ENCODE measurements around the gene PPL.
"Not testable (repeated sequence)": the region's sequence is repeated elsewhere in the genome, so short reads cannot be mapped to it uniquely, and the experiment has no call there.

PPL gene

DNA sequence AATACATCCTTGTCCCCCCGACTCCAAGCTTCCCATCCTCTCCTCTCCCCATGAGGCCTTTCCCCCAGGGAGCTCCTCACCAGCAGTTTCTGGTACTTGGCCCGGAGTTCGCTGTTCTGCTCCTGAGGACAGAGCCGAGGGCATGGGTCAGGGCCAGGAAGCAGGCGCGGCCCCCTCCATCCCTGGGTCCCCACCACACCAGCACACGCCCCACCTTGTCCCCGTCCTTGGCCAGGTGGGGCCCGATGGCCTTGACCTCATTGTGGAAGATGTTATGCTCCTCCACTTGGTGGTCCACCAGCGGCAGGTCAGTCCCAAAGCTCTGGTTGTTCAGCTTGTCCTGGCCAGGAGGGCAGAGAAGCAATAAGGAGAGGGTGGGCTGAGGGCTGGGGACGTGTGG is 36.2 kb downstream of the PPL start:
- H3K27ac ChIP-seq (ENCODE audit: low read depth, low read length): no peak overlapping the region

DNA sequence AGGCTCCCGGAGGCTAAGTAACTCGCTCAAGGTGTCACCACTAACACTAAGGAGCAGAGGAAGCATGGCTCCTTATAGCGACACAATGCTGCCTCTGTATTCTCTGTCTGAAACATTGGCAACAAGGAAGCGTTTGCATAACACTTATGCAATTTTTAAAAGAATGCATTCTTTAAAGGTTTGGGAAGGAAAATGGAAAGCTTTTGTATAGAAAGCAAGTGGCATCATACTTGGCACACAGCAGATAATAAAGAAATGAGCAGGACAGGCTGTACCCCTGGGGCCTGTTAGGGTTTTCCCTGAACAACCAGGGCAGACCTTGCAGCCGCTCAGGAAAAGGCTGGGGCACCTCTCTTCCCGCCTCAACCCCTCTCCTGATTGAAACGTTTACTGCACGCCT is 36.9 kb downstream of the PPL start:
- H2AK5ac ChIP-seq (ENCODE audit: low read length): no peak overlapping the region
- WGBS (ENCODE audit: extremely low coverage, insufficient coverage, low lambda C conversion rate): no CpG with 5 or more reads among the region's 8 CpGs
- no peaks in the 10 kb centered on the region for H3K4me1 ChIP-seq (ENCODE audit: control insufficient read depth, low read depth, low read length)
- H3K4ac ChIP-seq (ENCODE audit: low read depth, low read length): no peak overlapping the region
- H3K56ac ChIP-seq (ENCODE audit: low read length): no peak overlapping the region
- no peak overlapping the region for H4K8ac ChIP-seq (ENCODE audit: low read depth, low read length)
- H3K4me2 ChIP-seq (ENCODE audit: low read length): no peak overlapping the region
- DNase-seq: no peak
- H3K79me2 ChIP-seq (ENCODE audit: control insufficient read depth, insufficient read depth, low read length): no peaks in the 10 kb centered on the region
- H3K9ac ChIP-seq (ENCODE audit: low read length): no peak overlapping the region
- no peak overlapping the region for H4K5ac ChIP-seq (ENCODE audit: low read length)
- no peak overlapping the region for H2BK15ac ChIP-seq (replicated peaks; ENCODE audit: low read depth)
- no peak overlapping the region for H3K4me3 ChIP-seq (ENCODE audit: low read length)
- no peak overlapping the region for H3K23ac ChIP-seq (ENCODE audit: low read length)
- H3K27ac ChIP-seq (ENCODE audit: low read depth, low read length): no peak overlapping the region
- no peaks in the 10 kb centered on the region for H3K36me3 ChIP-seq (ENCODE audit: control insufficient read depth, insufficient read depth, low read length)
- no peak overlapping the region for H2BK5ac ChIP-seq (ENCODE audit: low read length)
- H2BK120ac ChIP-seq (ENCODE audit: low read depth, low read length): no peak overlapping the region
- H3K79me1 ChIP-seq (ENCODE audit: low read length): no peaks in the 10 kb centered on the region
- H3K27me3 ChIP-seq (ENCODE audit: insufficient read depth, low read length, poor library complexity): no peaks in the 10 kb centered on the region
- H3K18ac ChIP-seq (ENCODE audit: low read length): no peak overlapping the region

More for the DNA sequence above, 36.2 kb downstream of the PPL start:
- no peak overlapping the region for H3K56ac ChIP-seq (ENCODE audit: low read length)
- H2BK120ac ChIP-seq (ENCODE audit: low read depth, low read length): no peak overlapping the region
- no peak overlapping the region for H3K4me3 ChIP-seq (ENCODE audit: low read length)
- no peaks in the 10 kb centered on the region for H3K79me2 ChIP-seq (ENCODE audit: control insufficient read depth, insufficient read depth, low read length)
- H2BK5ac ChIP-seq (ENCODE audit: low read length): no peak overlapping the region
- H3K9ac ChIP-seq (ENCODE audit: low read length): no peak overlapping the region
- H4K5ac ChIP-seq (ENCODE audit: low read length): no peak overlapping the region
- H3K4me2 ChIP-seq (ENCODE audit: low read length): no peak overlapping the region
- H2BK15ac ChIP-seq (replicated peaks; ENCODE audit: low read depth): no peak overlapping the region
- no peak for DNase-seq
- H3K4me1 ChIP-seq (ENCODE audit: control insufficient read depth, low read depth, low read length): no peaks in the 10 kb centered on the region
- H3K18ac ChIP-seq (ENCODE audit: low read length): no peak overlapping the region
- no peaks in the 10 kb centered on the region for H3K27me3 ChIP-seq (ENCODE audit: insufficient read depth, low read length, poor library complexity)
- no CpG with 5 or more reads among the region's 11 CpGs for WGBS (ENCODE audit: extremely low coverage, insufficient coverage, low lambda C conversion rate)
- no peaks in the 10 kb centered on the region for H3K36me3 ChIP-seq (ENCODE audit: control insufficient read depth, insufficient read depth, low read length)
- H3K79me1 ChIP-seq (ENCODE audit: low read length): no peaks in the 10 kb centered on the region
- H4K8ac ChIP-seq (ENCODE audit: low read depth, low read length): no peak overlapping the region
- H3K23ac ChIP-seq (ENCODE audit: low read length): no peak overlapping the region
- H2AK5ac ChIP-seq (ENCODE audit: low read length): no peak overlapping the region
- H3K4ac ChIP-seq (ENCODE audit: low read depth, low read length): no peak overlapping the region

DNA sequence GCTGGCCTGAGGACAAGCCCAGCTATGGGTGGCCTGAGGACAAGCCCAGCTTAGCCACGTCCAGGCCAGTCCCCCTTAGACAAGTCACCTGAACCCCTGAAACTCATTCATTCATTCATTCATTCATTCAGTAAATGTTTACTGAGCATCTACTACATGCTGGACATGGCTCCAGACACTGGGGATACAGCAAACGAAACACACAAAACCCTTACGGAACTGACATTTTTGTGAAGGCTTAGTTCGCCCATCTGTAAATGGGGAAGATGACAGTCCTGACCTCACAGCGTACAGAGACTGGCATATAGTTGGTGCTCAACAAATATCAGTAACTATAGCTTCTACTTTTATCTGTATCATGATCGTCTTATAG is 37.5 kb downstream of the PPL start:
- no peak for DNase-seq
- Histone ChIP-seq H2BK15ac (replicated peaks; ENCODE audit: low read depth) (no peak overlapping the region), H3K4ac (ENCODE audit: low read depth, low read length) (no peak overlapping the region), H3K18ac (ENCODE audit: low read length) (no peak overlapping the region), H3K4me3 (ENCODE audit: low read length) (no peak overlapping the region), H4K5ac (ENCODE audit: low read length) (no peak overlapping the region), H2BK5ac (ENCODE audit: low read length) (no peak overlapping the region), H3K27me3 (ENCODE audit: insufficient read depth, low read length, poor library complexity) (no peaks in the 10 kb centered on the region), H3K36me3 (ENCODE audit: control insufficient read depth, insufficient read depth, low read length) (no peaks in the 10 kb centered on the region), H2AK5ac (ENCODE audit: low read length) (no peak overlapping the region), H4K8ac (ENCODE audit: low read depth, low read length) (no peak overlapping the region), H3K79me1 (ENCODE audit: low read length) (no peaks in the 10 kb centered on the region), H2BK120ac (ENCODE audit: low read depth, low read length) (no peak overlapping the region), H3K56ac (ENCODE audit: low read length) (no peak overlapping the region), H3K27ac (ENCODE audit: low read depth, low read length) (no peak overlapping the region), H3K23ac (ENCODE audit: low read length) (no peak overlapping the region), H3K4me2 (ENCODE audit: low read length) (no peak overlapping the region), H3K4me1 (ENCODE audit: control insufficient read depth, low read depth, low read length) (no peaks in the 10 kb centered on the region), H3K79me2 (ENCODE audit: control insufficient read depth, insufficient read depth, low read length) (no peaks in the 10 kb centered on the region), H3K9ac (ENCODE audit: low read length) (no peak overlapping the region)
- WGBS (ENCODE audit: extremely low coverage, insufficient coverage, low lambda C conversion rate): no CpG with 5 or more reads among the region's 6 CpGs

DNA sequence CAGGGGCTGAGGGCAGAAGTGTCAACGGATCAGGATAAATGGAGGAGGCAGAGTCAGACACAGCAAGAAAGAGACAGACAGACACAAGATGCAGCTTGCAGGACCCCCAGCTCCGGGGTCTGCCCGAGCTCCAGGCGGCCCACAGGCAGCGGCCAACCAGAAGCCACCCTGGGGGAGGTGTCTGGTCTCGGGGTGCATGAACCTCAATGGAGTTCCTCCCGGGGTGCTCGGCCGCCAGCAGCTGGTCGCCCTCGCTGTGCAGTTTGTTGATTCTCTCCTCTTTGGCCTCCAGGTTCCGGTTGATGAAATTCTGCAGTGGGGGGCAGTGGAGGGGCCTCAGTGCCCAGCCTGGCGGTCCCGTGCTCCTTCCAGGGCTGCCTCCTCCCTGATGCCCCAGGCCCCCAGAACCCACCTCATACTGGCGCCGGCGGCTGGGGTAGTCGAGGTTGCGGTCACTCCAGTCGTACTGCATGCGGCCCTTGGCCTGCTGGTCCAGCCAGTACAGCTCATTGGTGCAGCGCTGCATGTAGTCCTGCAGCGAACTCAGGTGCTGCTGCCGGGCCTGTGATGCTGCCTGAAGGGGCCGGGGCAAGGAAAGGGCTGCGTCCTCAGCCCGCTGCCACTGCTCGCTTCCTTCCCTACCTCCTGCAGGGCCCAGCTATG is 38.0 kb downstream of the PPL start:
- no peaks in the 10 kb centered on the region for H3K79me1 ChIP-seq (ENCODE audit: low read length)
- H4K8ac ChIP-seq (ENCODE audit: low read depth, low read length): no peak overlapping the region
- WGBS (ENCODE audit: extremely low coverage, insufficient coverage, low lambda C conversion rate): no CpG with 5 or more reads among the region's 28 CpGs
- H3K79me2 ChIP-seq (ENCODE audit: control insufficient read depth, insufficient read depth, low read length): no peaks in the 10 kb centered on the region
- no peak overlapping the region for H2AK5ac ChIP-seq (ENCODE audit: low read length)
- H3K18ac ChIP-seq (ENCODE audit: low read length): no peak overlapping the region
- H4K5ac ChIP-seq (ENCODE audit: low read length): no peak overlapping the region
- no peaks in the 10 kb centered on the region for H3K27me3 ChIP-seq (ENCODE audit: insufficient read depth, low read length, poor library complexity)
- no peak overlapping the region for H3K56ac ChIP-seq (ENCODE audit: low read length)
- no peak overlapping the region for H2BK5ac ChIP-seq (ENCODE audit: low read length)
- no peak overlapping the region for H3K23ac ChIP-seq (ENCODE audit: low read length)
- H3K4me3 ChIP-seq (ENCODE audit: low read length): no peak overlapping the region
- no peak overlapping the region for H3K27ac ChIP-seq (ENCODE audit: low read depth, low read length)
- H3K36me3 ChIP-seq (ENCODE audit: control insufficient read depth, insufficient read depth, low read length): no peaks in the 10 kb centered on the region
- no peak overlapping the region for H3K4ac ChIP-seq (ENCODE audit: low read depth, low read length)
- H2BK15ac ChIP-seq (replicated peaks; ENCODE audit: low read depth): no peak overlapping the region
- DNase-seq: no peak
- H3K9ac ChIP-seq (ENCODE audit: low read length): no peak overlapping the region
- no peaks in the 10 kb centered on the region for H3K4me1 ChIP-seq (ENCODE audit: control insufficient read depth, low read depth, low read length)
- H2BK120ac ChIP-seq (ENCODE audit: low read depth, low read length): no peak overlapping the region
- no peak overlapping the region for H3K4me2 ChIP-seq (ENCODE audit: low read length)

DNA sequence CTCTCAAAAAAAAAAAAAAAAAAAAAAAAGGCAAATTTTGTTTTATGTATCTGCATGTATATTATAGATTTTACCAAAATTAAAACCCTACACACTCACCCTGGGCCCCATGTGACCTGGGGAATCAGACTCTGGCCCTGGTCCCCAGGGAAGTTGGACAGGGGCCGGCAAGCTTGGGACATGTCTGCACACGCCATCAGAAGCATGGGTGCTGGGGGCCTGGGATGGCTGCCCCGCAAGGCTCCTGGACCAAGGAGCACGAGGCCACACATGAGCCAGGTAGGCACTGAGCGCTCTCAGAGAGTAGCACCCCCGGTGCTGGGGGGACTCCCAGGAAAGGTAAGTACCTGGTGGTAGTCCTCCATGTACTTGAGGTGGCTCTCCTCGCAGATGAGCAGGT is 39.6 kb downstream of the PPL start:
- no peak overlapping the region for H3K27ac ChIP-seq (ENCODE audit: low read depth, low read length)
- H2BK120ac ChIP-seq (ENCODE audit: low read depth, low read length): no peak overlapping the region
- H3K18ac ChIP-seq (ENCODE audit: low read length): no peak overlapping the region
- no peaks in the 10 kb centered on the region for H3K27me3 ChIP-seq (ENCODE audit: insufficient read depth, low read length, poor library complexity)
- H2AK5ac ChIP-seq (ENCODE audit: low read length): no peak overlapping the region
- H4K5ac ChIP-seq (ENCODE audit: low read length): no peak overlapping the region
- H3K36me3 ChIP-seq (ENCODE audit: control insufficient read depth, insufficient read depth, low read length): no peaks in the 10 kb centered on the region
- no peaks in the 10 kb centered on the region for H3K79me2 ChIP-seq (ENCODE audit: control insufficient read depth, insufficient read depth, low read length)
- H3K4me2 ChIP-seq (ENCODE audit: low read length): no peak overlapping the region
- H4K8ac ChIP-seq (ENCODE audit: low read depth, low read length): no peak overlapping the region
- H2BK15ac ChIP-seq (replicated peaks; ENCODE audit: low read depth): no peak overlapping the region
- no peaks in the 10 kb centered on the region for H3K4me1 ChIP-seq (ENCODE audit: control insufficient read depth, low read depth, low read length)
- no peak overlapping the region for H3K9ac ChIP-seq (ENCODE audit: low read length)
- H2BK5ac ChIP-seq (ENCODE audit: low read length): no peak overlapping the region
- no peak overlapping the region for H3K4me3 ChIP-seq (ENCODE audit: low read length)
- no peak overlapping the region for H3K56ac ChIP-seq (ENCODE audit: low read length)
- no peaks in the 10 kb centered on the region for H3K79me1 ChIP-seq (ENCODE audit: low read length)
- DNase-seq: no peak
- H3K4ac ChIP-seq (ENCODE audit: low read depth, low read length): no peak overlapping the region
- WGBS (ENCODE audit: extremely low coverage, insufficient coverage, low lambda C conversion rate): no CpG with 5 or more reads among the region's 7 CpGs
- H3K23ac ChIP-seq (ENCODE audit: low read length): no peak overlapping the region

DNA sequence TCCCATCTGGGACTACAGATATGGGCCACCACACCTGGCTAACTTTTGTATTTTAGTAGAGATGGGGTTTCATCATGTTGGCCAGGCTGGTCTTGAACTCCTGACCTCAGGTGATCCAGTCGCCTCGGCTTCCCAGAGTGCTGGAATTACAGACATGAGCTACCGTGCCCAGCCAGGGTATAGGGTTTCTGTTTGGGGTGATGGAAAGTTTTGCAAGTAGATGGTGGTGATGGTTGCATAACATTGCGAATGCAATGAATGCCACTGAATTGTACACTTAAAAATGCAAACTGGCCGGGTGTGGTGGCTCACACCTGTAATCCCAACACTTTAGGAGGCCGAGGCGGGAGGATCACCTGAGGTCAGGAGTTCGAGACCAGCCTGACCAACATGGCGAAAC is 40.2 kb downstream of the PPL start:
- not testable (repeated sequence) for H4K5ac ChIP-seq (ENCODE audit: low read length); H3K18ac ChIP-seq (ENCODE audit: low read length); H3K4ac ChIP-seq (ENCODE audit: low read depth, low read length); H3K27me3 ChIP-seq (ENCODE audit: insufficient read depth, low read length, poor library complexity); H3K36me3 ChIP-seq (ENCODE audit: control insufficient read depth, insufficient read depth, low read length); H3K9ac ChIP-seq (ENCODE audit: low read length); H2AK5ac ChIP-seq (ENCODE audit: low read length); DNase-seq; H4K8ac ChIP-seq (ENCODE audit: low read depth, low read length); H3K4me3 ChIP-seq (ENCODE audit: low read length); H2BK120ac ChIP-seq (ENCODE audit: low read depth, low read length); H3K27ac ChIP-seq (ENCODE audit: low read depth, low read length); H2BK5ac ChIP-seq (ENCODE audit: low read length); H3K79me1 ChIP-seq (ENCODE audit: low read length); H3K79me2 ChIP-seq (ENCODE audit: control insufficient read depth, insufficient read depth, low read length); H3K23ac ChIP-seq (ENCODE audit: low read length); H3K4me1 ChIP-seq (ENCODE audit: control insufficient read depth, low read depth, low read length); H3K4me2 ChIP-seq (ENCODE audit: low read length); H2BK15ac ChIP-seq (replicated peaks; ENCODE audit: low read depth); H3K56ac ChIP-seq (ENCODE audit: low read length)
- no CpG with 5 or more reads among the region's 9 CpGs for WGBS (ENCODE audit: extremely low coverage, insufficient coverage, low lambda C conversion rate)
